Neural progenitor cell (in vitro differentiated cells): ENCODE data around the gene NPC1. TPM values are rescaled to one million over a fixed set of nuclear protein-coding genes. Genes with fewer than 3 reads are reported as not detected.

ENCODE experiments used
- DNase-seq: peaks from one replicate; pipeline ENCODE4 v3.0.0-alpha.2; 2016; ENCODE audit warnings: low spot score
- H2AFZ ChIP-seq: fragments of 200-600 bp; sonication (generic); replicated peaks from 2 replicates; pipeline ENCODE4 v1.6.1; 2016; ENCODE audit warnings: antibody characterized with exemption
- H3F3A ChIP-seq: fragments of 200-600 bp; sonication (generic); 2 replicates; pipeline ENCODE4 v1.6.1; 2016; ENCODE audit warnings: antibody characterized with exemption, low read depth
- H3K27ac ChIP-seq: fragments of 200-600 bp; sonication (generic); 2 replicates; pipeline ENCODE4 v1.5.1; 2016; ENCODE audit warnings: mild to moderate bottlenecking
- H3K27me3 ChIP-seq: fragments of 200-600 bp; sonication (generic); 2 replicates; pipeline ENCODE4 v1.6.1; 2016; ENCODE audit warnings: mild to moderate bottlenecking, moderate library complexity
- H3K36me3 ChIP-seq: fragments of 200-600 bp; sonication (generic); 2 replicates; pipeline ENCODE4 v1.5.1; 2016
- H3K4me1 ChIP-seq: fragments of 200-600 bp; sonication (generic); 2 replicates; pipeline ENCODE4 v1.6.1; 2016; ENCODE audit warnings: mixed run types
- H3K4me2 ChIP-seq: fragments of 200-600 bp; sonication (generic); 2 replicates; pipeline ENCODE4 v1.6.1; 2016
- H3K4me3 ChIP-seq: fragments of 200-600 bp; sonication (generic); 2 replicates; pipeline ENCODE4 v1.5.1; 2016
- H3K79me2 ChIP-seq: fragments of 200-600 bp; sonication (generic); 2 replicates; pipeline ENCODE4 v1.6.1; 2016; ENCODE audit warnings: low read depth
- H3K9ac ChIP-seq: fragments of 200-600 bp; sonication (generic); 2 replicates; pipeline ENCODE4 v1.6.1; 2016
- H3K9me3 ChIP-seq: fragments of 200-600 bp; sonication (generic); 2 replicates; pipeline ENCODE4 v1.5.1; 2016; ENCODE audit warnings: low read depth
- H4K20me1 ChIP-seq: fragments of 200-600 bp; sonication (generic); 2 replicates; pipeline ENCODE4 v1.6.1; 2016; ENCODE audit warnings: low read depth
- H3K27ac Mint-ChIP-seq: 3 replicates; pipeline ENCODE4 v1.8.0; 2021; ENCODE audit warnings: mixed read lengths
- H3K27me3 Mint-ChIP-seq: 2 replicates; pipeline ENCODE4 v1.8.0; 2022; ENCODE audit warnings: low read depth, mild to moderate bottlenecking, inconsistent platforms, moderate library complexity, mixed read lengths; ENCODE audit not compliant: insufficient read depth
- H3K36me3 Mint-ChIP-seq: 3 replicates; pipeline ENCODE4 v1.8.0; 2021; ENCODE audit warnings: mixed read lengths
- H3K4me1 Mint-ChIP-seq: 3 replicates; pipeline ENCODE4 v1.8.0; 2021; ENCODE audit warnings: mixed read lengths
- H3K4me3 Mint-ChIP-seq: 3 replicates; pipeline ENCODE4 v1.8.0; 2021; ENCODE audit warnings: mild to moderate bottlenecking, moderate library complexity, mixed read lengths
- H3K9me3 Mint-ChIP-seq: 3 replicates; pipeline ENCODE4 v1.8.0; 2020; ENCODE audit warnings: mixed read lengths
- CTCF ChIP-seq: fragments of 200-600 bp; sonication (generic); IDR thresholded peaks from 2 replicates; pipeline ENCODE4 v1.5.1; 2017; ENCODE audit warnings: antibody characterized with exemption, mild to moderate bottlenecking
- EZH2 ChIP-seq: fragments of 200-600 bp; sonication (generic); IDR thresholded peaks from 2 replicates; pipeline ENCODE4 v1.6.1; 2017; ENCODE audit warnings: antibody characterized with exemption, mild to moderate bottlenecking, moderate library complexity
- EZH2phosphoT487 ChIP-seq: fragments of 200-600 bp; sonication (generic); IDR thresholded peaks from 2 replicates; pipeline ENCODE4 v1.6.1; 2017; ENCODE audit warnings: antibody characterized with exemption
- total RNA-seq: library from RNA; depleted of rRNA; stranded (reverse); fragments of >200 nt; gene quantifications from 2 replicates; pipeline ENCODE4 v1.2.3, GENCODE V29; 2015; ENCODE audit warnings: low replicate concordance

The NPC1 gene
- total RNA-seq, 1 donor from 2014 or later = 20.9 TPM

- H3K9me3 Mint-ChIP-seq = no peaks in the 10 kb centered on the region
- peak overlapping the region; percentile 64 for H2AFZ ChIP-seq
- peaks cover 21% of the 10 kb centered on the region for H3F3A ChIP-seq
- H4K20me1 ChIP-seq = peaks cover 4% of the 10 kb centered on the region
- H3K36me3 ChIP-seq = no peaks in the 10 kb centered on the region
- no peak overlapping the region for H3K4me2 ChIP-seq
- H3K27me3 Mint-ChIP-seq = peaks cover 9% of the 10 kb centered on the region
- H3K4me1 Mint-ChIP-seq = peaks cover 25% of the 10 kb centered on the region
- H3K9ac ChIP-seq = no peak overlapping the region
- peaks cover 22% of the 10 kb centered on the region for H3K4me1 ChIP-seq
- H3K4me3 ChIP-seq = no peak overlapping the region
- peaks cover 9% of the 10 kb centered on the region for H3K79me2 ChIP-seq
- TF ChIP-seq EZH2 (no peak), CTCF (no peak), EZH2phosphoT487 (no peak)
- no peak for DNase-seq
- no peaks in the 10 kb centered on the region for H3K36me3 Mint-ChIP-seq
- no peak overlapping the region for H3K27ac ChIP-seq
- H3K4me3 Mint-ChIP-seq = no peak overlapping the region
- no peak overlapping the region for H3K27ac Mint-ChIP-seq
- peaks cover 24% of the 10 kb centered on the region for H3K27me3 ChIP-seq
- H3K9me3 ChIP-seq = no peaks in the 10 kb centered on the region
These were observed 87.0 kb downstream of the NPC1 start for GRCh38 chr18:23499291-23499781.

GRCh38 chr18:23498877-23499276, 87.4 kb downstream of the NPC1 start:
- Histone ChIP-seq H3K9ac (no peak overlapping the region), H3K27ac (no peak overlapping the region), H4K20me1 (no peaks in the 10 kb centered on the region), H3K79me2 (peaks cover 5% of the 10 kb centered on the region), H3K4me2 (no peak overlapping the region), H3F3A (peaks cover 18% of the 10 kb centered on the region), H3K27me3 (peaks cover 20% of the 10 kb centered on the region), H3K9me3 (no peaks in the 10 kb centered on the region), H3K4me1 (peaks cover 22% of the 10 kb centered on the region), H3K36me3 (no peaks in the 10 kb centered on the region), H2AFZ (peak overlapping the region; percentile 64), H3K4me3 (no peak overlapping the region)
- Mint-ChIP-seq H3K27ac (no peak overlapping the region), H3K27me3 (peaks cover 8% of the 10 kb centered on the region), H3K4me1 (peaks cover 20% of the 10 kb centered on the region), H3K4me3 (no peak overlapping the region), H3K36me3 (no peaks in the 10 kb centered on the region), H3K9me3 (no peaks in the 10 kb centered on the region)
- DNase-seq = peak; percentile 87
- TF ChIP-seq EZH2 = no peak
- TF ChIP-seq CTCF = peak; percentile 92
- no peak for TF ChIP-seq EZH2phosphoT487

GRCh38 chr18:23498117-23498516, 88.2 kb downstream of the NPC1 start:
- Histone ChIP-seq H3K27me3 (peaks cover 15% of the 10 kb centered on the region), H3K4me2 (no peak overlapping the region), H4K20me1 (no peaks in the 10 kb centered on the region), H3K36me3 (no peaks in the 10 kb centered on the region), H3K9ac (no peak overlapping the region), H3K79me2 (no peaks in the 10 kb centered on the region), H3F3A (peaks cover 24% of the 10 kb centered on the region), H3K9me3 (no peaks in the 10 kb centered on the region), H3K4me3 (no peak overlapping the region), H2AFZ (no peak overlapping the region), H3K27ac (no peak overlapping the region), H3K4me1 (peaks cover 25% of the 10 kb centered on the region)
- Mint-ChIP-seq H3K36me3 (no peaks in the 10 kb centered on the region), H3K4me1 (peaks cover 22% of the 10 kb centered on the region), H3K27ac (no peak overlapping the region), H3K9me3 (peaks cover 3% of the 10 kb centered on the region), H3K4me3 (no peak overlapping the region), H3K27me3 (peaks cover 8% of the 10 kb centered on the region)
- TF ChIP-seq CTCF (no peak), EZH2 (no peak), EZH2phosphoT487 (no peak)
- DNase-seq = no peak
